ENCODE results near the gene RNF43.

GRCh38 chr17:58402047-58402446 lies 15.3 kb downstream of the RNF43 start:
- TF ChIP-seq CTCF (IDR thresholded peaks at IDR 0.05; ENCODE audit: insufficient read depth, low read length) (no peak), POLR2AphosphoS5 (IDR thresholded peaks at IDR 0.05; ENCODE audit: low read depth) (no peak), REST (IDR thresholded peaks at IDR 0.05; ENCODE audit: insufficient replicate concordance, low read depth) (no peak), SPI1 (IDR thresholded peaks at IDR 0.05; ENCODE audit: borderline replicate concordance, low read depth) (no peak)
